ENCODE data around the gene LMAN1L.

The LMAN1L gene

GRCh38 chr15:74838746-74839525 is 26.3 kb downstream of the LMAN1L start:
- no peak for DNase-seq

DNA sequence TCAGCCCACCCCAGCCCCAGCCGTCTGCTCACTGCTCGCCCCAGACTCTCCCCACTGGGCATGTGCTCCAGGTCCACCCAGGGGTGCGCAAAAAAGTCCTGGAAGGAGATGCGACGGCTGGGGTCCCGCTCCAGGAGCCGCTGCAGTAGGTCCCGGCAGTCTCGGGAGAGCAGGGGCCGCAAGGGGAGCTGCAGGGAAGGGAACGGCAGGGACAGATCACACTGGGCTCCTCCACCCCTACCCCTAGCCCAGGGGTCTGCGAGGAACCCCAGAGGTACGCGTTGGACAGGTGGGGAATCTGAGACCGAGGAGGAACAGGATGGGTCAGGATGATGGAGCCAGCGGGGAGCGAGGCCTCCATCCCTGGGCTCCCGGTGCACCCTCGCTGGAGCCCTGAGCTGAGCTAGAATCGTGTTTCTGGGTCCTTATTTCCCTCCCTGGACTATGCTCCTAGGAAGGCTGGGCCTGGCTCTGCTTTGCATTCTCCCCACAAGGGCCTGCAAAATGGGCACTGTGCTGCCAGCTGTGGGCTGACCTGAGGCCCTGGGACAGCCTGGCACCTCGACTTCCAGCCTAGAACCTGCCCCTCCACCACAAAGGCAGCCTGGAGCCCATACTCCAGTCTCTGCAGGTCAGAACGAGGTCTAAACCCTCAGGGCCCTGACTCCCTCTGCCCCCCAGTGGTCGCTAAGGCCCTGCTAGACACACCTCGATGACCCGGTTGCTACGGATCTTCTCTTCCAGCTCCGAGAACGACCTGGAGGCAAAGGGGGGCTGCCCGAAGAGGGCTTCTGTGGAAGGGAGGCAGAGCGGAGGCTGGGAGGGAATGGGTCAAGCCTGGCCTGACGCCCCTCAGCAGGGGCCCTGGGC is 27.1 kb downstream of the LMAN1L start:
- no peak for DNase-seq

GRCh38 chr15:74840851-74841775 is 28.5 kb downstream of the LMAN1L start:
- DNase-seq: no peak

DNA sequence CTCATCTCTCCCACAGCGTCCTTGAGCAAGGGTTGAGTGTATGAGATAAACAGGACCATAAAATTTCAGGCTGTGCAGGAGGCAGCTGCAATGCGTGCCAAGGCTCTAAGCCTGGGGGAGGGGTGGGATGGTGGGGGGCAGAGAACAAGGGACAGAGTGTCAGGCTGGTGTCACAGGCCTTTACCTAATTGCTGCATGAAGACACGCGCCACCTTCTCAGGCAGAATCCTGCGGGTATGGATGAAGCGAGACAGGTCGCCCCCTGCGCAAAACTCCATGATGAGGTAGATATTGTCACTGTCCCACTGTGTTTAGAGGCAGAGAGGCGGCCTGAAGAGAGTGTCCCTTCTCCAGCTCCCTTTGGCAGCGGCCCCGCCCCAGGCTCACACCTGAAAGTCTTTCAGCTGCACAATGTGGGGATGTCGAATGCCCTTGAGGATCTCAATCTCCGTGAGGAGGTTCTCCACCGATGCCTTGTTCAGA is 29.3 kb downstream of the LMAN1L start:
- no peak for DNase-seq

DNA sequence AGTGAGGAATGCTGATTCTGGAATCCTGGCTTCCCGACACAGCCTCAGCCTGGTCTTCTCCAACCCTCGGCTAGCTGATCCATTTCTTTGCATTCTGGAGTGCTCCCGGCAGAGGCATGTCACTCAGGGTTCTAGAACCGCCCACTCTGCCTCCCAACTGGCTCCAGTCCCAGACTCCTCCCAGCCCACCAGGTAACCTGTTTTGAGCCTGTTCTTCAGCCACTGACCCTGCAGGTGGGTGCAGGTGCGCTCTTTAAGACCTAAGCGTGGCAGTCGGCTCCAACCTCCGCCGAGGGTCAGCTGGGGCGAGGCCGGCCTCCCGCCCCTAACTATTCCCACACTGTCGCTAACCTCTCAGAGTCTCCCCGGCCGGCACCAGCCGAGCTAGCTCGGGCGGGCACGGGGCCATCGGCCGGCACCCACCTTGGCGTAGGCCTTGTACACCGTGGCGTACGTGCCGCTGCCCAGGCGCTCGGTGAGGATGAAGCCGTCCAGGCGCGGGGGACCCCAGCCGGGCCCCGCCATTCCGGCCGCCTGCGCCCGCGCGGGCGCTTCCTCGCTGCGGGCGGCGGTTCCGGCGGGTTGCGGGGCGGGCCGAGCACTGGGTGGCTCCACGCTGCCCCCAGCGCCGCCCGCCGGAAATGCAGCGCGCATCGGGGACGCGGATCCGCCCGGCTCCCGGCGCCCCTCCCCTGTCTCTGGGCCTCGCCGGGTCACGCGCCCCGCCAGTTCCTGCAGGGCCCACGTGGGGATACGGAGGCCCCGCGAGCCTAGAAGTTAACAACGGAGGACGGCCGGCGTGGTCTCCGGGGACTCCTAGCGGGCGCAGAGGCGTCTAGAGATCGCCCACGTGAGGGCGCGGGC is 30.2 kb downstream of the LMAN1L start, which contains the start of gene ULK3:
TSS of gene ULK3 (minus strand) at position 576 of the 864 bp plus-strand sequence. CDS start at position 525, 51 bp downstream.
- peak; percentile 94 for DNase-seq

GRCh38 chr15:74843445-74843828 is 30.8 kb downstream of the LMAN1L start:
- DNase-seq: no peak

- DNase-seq: no peak
These were observed 31.3 kb downstream of the LMAN1L start for GRCh38 chr15:74843891-74844299.

GRCh38 chr15:74844319-74845207 is 31.9 kb downstream of the LMAN1L start:
- no peak for DNase-seq

GRCh38 chr15:74845208-74845568 is 32.6 kb downstream of the LMAN1L start:
- DNase-seq: no peak

DNA sequence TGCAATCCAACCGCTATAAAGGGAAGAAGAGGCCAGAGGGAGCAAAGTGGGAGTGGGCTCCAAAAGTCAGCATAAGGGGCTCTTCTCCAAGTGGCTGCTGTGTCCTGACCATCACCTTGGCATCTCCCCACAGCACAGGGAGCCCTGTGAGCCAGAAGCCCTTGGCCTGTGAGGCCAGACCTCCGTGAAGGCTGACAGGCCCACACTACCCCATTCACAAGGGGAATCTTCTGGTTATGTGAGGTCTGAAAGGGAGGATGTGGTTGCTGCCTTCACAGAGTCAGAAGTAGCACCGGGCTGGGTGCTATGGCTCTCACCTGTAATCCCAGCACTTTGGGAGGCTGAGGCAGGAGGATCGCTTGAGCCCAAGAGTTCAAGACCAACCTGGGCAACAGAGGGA is 32.9 kb downstream of the LMAN1L start:
- no peak for DNase-seq

DNA sequence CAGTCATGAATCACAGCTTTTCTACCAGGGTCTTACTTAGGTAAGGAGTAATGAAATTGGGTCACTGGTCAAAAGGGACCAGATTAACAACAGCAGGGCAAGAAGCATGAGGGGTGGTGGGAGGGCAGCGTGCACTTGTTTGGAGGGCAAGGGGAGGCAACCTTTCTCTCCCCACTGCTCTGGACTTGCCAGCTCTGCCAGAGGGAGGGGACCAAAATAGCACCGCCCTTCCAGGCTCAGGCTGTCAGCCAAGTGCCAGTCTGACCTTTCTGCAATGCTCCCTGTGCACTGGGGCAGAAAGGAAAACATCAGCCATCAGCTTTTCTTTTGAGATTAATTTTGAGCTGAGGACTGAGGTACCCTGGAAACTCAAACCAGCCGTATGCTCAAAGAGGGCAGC is 34.8 kb downstream of the LMAN1L start:
- no peak for DNase-seq

DNA sequence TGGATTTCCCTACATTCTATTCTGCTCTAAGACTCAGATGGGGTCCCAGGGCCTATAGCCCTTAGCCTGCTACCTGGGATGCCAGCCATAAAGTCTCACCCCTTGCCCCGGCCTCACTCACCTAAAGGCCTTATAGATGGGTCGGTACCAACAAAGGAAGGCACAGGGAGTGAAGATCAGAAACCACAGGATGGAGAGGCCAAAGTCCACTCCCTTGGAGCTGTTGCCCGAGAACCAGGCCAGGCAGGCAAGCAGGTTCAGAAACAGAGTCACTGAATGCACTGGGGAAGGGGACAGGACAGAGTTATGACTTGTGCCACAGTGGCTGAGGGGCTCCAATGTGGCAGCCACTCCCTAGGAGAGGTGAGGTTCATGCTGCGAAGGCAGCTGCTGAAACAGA is 37.8 kb downstream of the LMAN1L start:
- no peak for DNase-seq

- no peak for DNase-seq
These were observed 39.3 kb downstream of the LMAN1L start for GRCh38 chr15:74851960-74852359.

- DNase-seq: no peak
These were observed 41.9 kb downstream of the LMAN1L start for GRCh38 chr15:74854453-74855022.

GRCh38 chr15:74855857-74856256 is 43.2 kb downstream of the LMAN1L start:
- DNase-seq: peak; percentile 65

- no peak for DNase-seq
These were observed 43.9 kb downstream of the LMAN1L start for GRCh38 chr15:74856537-74856936.

- no peak for DNase-seq
These were observed 44.5 kb downstream of the LMAN1L start for GRCh38 chr15:74857082-74857655.

DNA sequence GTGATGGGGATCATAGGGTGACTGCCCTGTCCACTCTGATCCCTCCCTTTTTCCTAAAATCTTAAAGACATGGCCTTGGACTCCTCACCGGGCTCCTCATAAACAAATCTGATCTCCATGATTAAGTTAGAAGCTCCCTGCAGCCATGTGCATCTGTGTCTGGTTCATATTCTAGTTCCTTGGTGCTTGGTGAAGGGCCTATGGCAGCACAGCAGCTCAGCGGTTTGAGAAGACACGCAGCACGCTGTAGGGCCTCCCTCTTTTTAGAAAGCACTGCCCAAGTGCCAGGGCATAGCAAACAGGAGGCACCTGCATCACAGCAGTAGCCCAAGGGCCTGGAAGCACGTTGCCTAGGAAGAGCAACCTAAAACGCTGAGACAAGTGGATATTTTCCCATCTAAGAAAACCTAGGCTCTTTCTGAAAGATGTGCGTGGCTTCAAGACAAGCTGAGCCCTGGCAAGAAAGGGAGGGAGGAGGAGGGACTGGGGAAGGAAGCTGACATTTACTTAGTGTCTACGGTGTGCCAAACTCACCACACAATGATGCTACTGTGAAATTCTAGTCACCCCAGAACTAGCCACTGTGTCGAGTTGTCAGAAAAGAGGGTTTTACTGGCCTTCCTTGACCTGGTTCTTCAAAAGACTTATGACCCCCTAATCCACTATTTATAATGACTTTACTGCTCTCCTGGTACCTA is 45.2 kb downstream of the LMAN1L start:
- DNase-seq: no peak

- DNase-seq: no peak
These were observed 45.7 kb downstream of the LMAN1L start for GRCh38 chr15:74858369-74858740.

All from femur (tissue), 1 donor.